ENCODE data around the gene NUAK2. TPM values are rescaled to one million over a fixed set of nuclear protein-coding genes. Genes with fewer than 3 reads are reported as not detected.

Gene NUAK2
- total RNA-seq, 1 donor from 2014 or later = 3.8 TPM

- peak; percentile 65 to 86 for DNase-seq (ENCODE audit: low read depth in 2 of 2)
Observed at GRCh38 chr1:205319081-205320018, 2.2 kb downstream of the NUAK2 start.

- DNase-seq (ENCODE audit: low read depth in 2 of 2) = peak in 1 of 2 donors; percentile 55
Observed at GRCh38 chr1:205318231-205318991, 3.1 kb downstream of the NUAK2 start.

- peak; percentile 38 to 62 for DNase-seq (ENCODE audit: low read depth in 2 of 2)
Observed at GRCh38 chr1:205317311-205317917, 4.1 kb downstream of the NUAK2 start.

GRCh38 chr1:205316161-205316566 is 5.4 kb downstream of the NUAK2 start:
- DNase-seq (ENCODE audit: low read depth in 2 of 2) = no peak

GRCh38 chr1:205315008-205315618 is 6.4 kb downstream of the NUAK2 start:
- no peak for DNase-seq (ENCODE audit: low read depth in 2 of 2)

GRCh38 chr1:205313563-205314308 is 7.8 kb downstream of the NUAK2 start:
- peak in 1 of 2 donors; percentile 66 for DNase-seq (ENCODE audit: low read depth in 2 of 2)

GRCh38 chr1:205312866-205313562 is 8.5 kb downstream of the NUAK2 start:
- no peak for DNase-seq (ENCODE audit: low read depth in 2 of 2)

GRCh38 chr1:205310976-205311704 is 10.4 kb downstream of the NUAK2 start:
- DNase-seq (ENCODE audit: low read depth in 2 of 2) = no peak

- no peak for DNase-seq (ENCODE audit: low read depth in 2 of 2)
Observed at GRCh38 chr1:205309741-205310140, 11.8 kb downstream of the NUAK2 start.

- DNase-seq (ENCODE audit: low read depth in 2 of 2) = no peak
Observed at GRCh38 chr1:205306929-205307566, 14.5 kb downstream of the NUAK2 start.

GRCh38 chr1:205304695-205305070 is 16.9 kb downstream of the NUAK2 start:
- DNase-seq (ENCODE audit: low read depth in 2 of 2) = peak in 1 of 2 donors; percentile 59

GRCh38 chr1:205304046-205304694 is 17.4 kb downstream of the NUAK2 start:
- no peak for DNase-seq (ENCODE audit: low read depth in 2 of 2)

GRCh38 chr1:205303247-205303888 is 18.2 kb downstream of the NUAK2 start:
- no peak for DNase-seq (ENCODE audit: low read depth in 2 of 2)

GRCh38 chr1:205301842-205302588 is 19.5 kb downstream of the NUAK2 start:
- no peak for DNase-seq (ENCODE audit: low read depth in 2 of 2)

- DNase-seq (ENCODE audit: low read depth in 2 of 2) = peak; percentile 68 to 92
Observed at GRCh38 chr1:205301205-205301821, 20.2 kb downstream of the NUAK2 start.

- no peak for DNase-seq (ENCODE audit: low read depth in 2 of 2)
Observed at GRCh38 chr1:205300149-205300548, 21.4 kb downstream of the NUAK2 start.

All from lung microvascular endothelial cell (primary cell).